HG03521 (cell line): Measurements from ENCODE around the gene B4GALT6.

Experiments
- ATAC-seq: cut with Tn5 transposase; IDR thresholded peaks from one replicate; pipeline ENCODE4 v1.9.1; 2021; ENCODE audit warnings: mild to moderate bottlenecking, moderate library complexity; ENCODE audit not compliant: unreplicated experiment

Gene B4GALT6

DNA sequence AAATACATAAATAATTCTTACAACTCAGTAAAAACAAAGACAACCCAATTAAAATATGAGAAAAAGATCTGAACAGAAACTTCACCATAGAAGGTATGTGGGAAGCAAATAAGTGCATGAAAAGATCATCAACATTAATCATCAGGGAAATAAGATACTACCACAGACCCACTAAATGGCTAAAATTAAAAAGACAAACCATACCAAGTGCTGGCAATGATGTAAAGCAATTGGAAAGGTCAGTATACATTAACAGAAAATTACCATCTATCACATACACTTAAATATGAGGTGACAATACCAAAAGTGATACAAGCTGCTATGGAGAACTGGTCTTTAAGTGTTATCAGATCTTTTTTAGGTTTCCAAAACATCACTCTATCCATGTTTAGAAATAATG, 48.0 kb downstream of the B4GALT6 start:
- no peak for ATAC-seq

DNA sequence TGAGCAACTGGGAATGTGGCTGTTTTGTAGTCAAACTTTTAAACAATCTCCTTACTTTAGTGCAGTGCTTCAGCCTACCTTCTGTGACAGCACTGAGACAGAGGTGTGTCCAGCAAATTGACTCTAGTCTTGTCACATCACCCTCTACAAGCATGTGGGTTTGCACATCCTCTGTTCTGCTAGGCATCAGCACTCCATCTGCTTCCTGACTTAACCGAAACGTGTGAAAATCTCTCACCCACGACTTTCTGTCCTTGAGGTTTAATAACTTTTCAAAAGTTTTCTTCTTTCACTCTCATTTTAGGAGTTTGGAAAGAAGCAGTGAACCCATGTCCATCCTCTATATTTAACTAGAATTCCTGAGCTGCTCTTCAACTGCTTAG, 50.1 kb downstream of the B4GALT6 start:
- ATAC-seq, result peak; percentile 94

DNA sequence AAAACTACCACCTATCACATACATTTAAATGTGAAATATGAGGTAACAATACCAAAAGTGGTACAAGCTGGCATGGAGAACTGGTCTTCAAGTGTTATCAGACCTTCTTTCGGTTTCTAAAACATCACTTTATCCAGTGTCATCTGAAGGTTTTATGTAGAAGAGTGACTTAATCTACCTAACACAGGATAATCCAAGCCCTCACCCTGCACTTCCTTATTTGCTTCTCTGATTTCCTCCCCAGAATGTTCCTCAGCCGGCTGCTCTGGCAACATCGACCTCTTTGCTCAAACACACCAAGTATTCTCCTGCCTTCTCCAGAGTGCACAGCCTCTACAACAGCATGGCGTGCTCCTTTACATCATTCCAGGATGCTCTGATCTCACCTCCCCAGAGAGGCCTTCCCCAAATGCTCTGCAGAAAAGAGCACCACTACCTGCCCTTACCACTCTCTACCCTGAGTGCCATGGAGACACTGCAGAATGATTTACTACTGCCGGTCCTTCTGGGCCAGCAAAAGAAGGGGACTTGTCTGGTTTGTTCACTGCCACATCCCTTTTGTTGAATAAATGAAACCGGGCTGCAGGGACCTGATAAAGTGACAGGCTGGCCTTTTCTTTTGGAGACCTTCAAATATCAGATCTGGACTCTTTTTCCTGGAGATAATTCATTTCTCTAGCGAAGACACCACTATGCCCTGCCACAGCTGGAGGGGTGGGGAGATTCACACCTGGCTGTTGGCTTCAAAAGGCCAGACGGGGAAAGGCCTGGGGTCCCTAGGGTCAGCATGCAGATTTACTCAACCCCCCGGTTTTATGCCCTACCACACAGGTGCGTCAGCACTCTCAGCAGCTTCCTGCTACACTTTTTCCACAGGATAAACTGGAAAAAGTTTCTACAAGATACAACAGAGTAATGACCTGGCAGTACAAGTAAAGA, 50.7 kb downstream of the B4GALT6 start:
- ATAC-seq, result no peak

DNA sequence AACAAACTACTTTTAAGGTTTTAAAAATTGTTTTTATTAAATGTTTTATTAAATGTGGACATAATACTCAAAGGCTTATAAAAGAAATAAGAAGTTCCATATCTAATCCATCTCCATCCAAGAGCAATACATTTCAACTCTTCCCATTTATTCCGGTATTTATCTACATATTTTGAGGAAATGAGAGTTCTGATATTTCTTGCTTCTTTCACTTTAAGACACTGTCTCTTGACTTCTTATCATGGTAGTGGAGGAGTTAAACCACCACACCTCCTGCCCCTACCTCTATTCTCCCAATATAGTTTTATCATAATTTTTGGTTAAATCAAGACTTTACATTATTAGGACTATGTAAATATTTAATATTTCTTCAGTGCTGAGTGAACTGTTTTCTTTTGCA, 52.0 kb downstream of the B4GALT6 start:
- ATAC-seq, result no peak

DNA sequence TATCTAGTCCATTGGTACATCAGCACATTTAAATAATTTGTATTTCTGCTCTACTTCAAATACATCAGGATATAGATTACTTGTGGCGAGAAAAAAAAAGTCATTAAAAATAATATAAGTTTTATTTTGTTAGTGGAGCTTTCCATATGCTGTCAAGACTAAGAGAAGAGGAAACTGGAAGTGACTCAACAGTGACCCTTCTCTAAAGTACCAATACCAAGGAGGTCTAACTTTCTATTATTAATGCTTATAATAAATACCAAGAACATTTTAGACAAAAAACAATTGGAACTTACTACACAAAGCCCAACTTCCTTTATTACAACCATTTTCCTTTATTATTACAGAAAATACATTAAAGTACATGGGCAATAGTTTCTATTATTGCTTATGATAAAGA, 52.9 kb downstream of the B4GALT6 start:
- ATAC-seq, result no peak

DNA sequence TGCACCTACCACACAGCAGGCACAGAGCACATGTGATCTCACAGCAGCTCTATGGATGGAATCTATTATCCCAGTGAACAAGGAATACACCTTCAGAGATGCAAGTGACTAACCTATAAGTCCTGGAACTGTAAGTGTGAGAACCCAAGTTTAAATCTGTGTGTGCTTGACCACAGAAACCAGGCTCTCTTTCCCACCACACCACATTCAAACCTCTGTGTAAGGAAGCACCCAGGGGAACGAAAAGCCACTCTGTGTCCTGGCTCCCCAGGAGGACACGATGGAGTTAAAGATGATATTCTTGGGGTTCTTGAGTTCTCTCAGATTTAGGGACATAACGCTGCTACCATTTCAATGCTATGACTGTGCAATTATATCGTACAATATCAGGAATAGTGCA, 53.8 kb downstream of the B4GALT6 start:
- ATAC-seq, result no peak

DNA sequence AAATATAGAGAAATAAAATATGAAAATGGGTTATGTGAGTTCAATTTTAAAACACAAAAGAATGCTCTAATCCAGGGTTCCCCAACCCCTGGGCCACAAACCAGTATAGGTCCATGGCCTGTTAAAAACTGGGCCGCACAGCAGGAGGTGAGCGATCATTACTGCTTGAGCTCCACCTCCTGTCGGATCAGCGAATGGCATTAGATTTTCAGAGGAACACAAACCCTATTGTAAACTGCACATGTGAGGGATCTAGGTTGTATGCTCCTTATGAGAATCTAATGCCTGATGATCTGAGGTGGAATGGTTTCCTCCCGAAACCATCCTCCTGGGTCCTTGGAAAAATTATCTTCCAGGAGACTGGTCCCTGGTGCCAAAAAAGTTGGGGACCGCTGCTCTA, 58.0 kb downstream of the B4GALT6 start:
- no peak for ATAC-seq

DNA sequence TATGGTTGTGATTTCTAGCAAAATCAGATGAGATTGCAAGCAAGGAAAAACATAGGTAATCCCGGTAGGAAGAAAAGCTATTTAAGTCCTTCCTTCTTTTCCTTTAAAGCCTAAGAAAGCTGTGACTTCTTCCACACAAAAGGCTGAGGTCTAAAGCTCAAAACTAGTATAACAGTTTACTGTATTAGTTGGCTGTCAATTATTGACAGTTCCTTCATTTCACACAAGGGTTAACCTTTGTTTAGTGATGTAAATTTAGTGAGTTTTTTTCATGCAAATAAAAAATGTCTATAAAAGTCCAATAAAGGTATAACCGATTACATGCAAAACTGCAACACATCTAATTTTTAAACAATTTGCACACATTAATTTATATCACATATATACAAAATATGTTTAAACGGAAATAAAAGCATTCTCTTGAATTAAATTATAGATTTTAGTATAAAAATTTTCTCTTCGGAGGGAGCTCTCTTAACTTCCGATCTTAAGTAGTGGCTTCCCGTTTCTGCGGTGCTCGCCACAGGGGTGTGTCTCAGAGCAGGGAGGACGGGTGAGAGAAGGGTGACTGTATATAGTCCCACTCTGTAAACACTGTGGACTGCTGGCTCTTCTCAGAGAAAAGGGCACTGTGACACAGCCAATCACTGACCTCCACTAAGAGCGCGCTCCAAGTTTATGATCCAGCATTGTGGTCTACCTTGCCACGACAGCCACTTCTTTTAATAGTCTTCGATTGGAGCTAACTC, 59.3 kb downstream of the B4GALT6 start:
- no peak for ATAC-seq

DNA sequence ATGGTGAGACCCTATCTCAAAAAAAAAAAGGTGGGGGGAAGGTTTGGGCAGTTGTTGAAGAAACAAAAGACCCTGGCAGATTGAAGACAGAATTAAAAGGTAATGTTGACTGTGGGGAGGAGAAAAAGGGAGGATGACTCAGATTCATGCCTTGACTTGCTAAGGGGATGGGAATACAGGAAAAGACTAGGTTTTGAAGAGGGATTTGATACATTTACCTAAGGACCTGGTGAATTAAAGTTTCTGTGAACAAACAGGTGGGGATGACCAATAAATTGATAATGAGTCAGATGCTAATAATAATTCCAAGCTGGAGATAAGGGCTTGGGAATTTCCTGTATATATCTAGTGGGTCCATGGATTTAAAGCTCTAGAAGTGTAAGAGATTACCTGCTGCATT, 65.1 kb downstream of the B4GALT6 start:
- ATAC-seq, result no peak

DNA sequence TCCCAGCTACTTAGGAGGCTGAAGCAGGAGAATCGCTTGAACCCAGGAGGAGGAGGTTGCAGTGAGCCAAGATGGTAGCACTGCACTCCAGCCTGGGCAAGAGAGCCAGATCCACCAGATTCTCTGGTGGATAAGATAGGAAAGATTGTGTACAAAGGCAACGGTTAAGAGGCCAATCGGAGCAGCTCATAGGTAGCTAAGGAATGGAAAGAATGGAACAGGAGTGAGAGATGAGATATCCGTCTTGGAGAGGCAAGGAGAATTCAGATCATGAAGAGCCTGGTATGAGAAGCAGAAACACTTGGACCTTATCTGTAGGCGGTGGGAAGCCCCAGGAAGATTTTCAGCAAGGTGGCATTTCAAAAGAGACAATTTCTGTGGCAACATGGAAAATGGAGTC, 65.6 kb downstream of the B4GALT6 start:
- no peak for ATAC-seq

DNA sequence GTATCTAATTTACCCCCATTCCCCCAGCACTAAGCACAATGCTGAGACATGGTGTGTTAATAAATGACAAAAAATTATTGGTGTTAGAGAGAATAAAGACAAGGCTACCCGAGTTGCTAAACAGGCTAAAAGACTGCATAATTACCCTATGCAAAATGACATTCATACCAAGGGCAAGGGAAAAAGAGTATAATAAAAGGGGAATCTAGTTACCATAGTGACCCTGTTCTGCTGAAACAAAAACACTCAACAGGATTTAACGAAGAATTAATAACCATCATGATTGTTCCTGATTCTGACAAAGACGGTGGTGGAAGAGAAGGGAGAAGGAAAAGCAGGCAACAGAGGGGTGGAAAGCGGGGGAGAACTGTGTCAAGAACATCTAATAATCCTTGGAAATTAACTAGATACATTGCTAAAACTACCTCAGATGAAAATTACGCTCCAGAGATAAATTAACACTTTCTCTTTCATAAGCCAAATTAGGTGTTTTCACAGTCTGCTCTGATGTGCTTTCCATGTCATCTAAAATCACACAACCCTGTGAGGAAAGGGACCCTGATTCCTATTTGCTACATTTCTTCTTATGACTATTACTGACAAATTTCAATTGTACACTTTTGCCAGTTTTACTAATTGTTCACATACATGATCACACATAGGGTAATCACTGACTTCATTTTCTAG, 67.2 kb downstream of the B4GALT6 start:
- no peak for ATAC-seq

DNA sequence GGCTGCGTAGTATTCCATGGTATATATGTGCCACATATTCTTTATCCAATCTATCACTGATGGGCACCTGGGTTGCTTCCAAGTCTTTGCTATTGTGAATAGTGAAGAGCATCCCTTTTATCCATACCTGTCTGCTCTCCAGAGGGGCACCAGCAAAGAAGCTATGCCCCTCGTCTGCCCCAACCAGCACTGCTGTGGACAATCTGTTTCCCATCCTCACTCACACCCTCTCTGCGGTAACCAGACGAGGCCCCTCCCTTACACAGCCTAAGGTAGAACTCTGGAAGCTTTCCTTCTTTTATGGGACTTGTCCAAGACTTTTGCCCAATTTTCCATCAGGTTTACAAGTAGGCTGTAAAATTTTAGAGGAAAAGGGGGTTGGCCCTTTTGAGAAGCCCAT, 67.8 kb downstream of the B4GALT6 start:
- ATAC-seq, result no peak

DNA sequence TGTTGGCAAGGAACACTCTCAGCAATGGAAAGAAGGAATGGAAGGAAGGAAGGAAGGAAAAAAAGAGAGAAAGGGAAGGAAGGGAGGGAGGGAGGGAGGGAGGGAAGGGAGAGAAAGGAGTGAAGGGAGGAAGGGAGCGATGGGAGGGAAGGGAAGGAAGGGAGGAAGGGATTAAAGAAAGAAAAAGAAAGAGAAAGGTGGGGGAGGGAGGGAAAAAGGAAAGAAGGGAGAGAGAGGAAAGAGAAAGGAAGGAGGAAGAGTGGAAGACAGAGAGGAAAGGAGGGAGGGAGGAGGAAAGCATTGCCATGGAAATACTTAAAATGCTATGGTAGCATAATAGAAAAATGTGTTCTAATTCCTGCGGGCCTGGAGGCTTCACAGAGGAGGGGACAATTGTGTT, 70.3 kb downstream of the B4GALT6 start:
- ATAC-seq, result no peak

DNA sequence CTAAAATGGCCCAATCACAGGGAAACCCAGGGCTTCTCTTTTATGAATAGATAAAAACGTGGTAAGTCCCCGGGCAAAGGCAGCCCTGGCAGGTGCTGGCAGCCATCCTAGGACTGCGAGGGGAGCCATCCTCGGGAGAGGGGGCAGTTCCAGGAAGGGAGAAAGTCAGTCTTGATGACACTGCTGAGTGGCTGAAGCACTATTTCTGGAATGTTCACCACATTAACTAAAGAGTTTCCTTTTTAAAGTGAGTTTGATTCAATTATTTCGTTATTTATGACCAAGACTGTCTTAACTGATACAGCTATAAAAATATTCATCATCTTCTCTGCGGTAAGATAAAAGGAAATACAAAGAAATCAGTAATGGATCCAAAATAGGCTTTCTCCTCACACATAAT, 72.3 kb downstream of the B4GALT6 start:
- ATAC-seq, result no peak

DNA sequence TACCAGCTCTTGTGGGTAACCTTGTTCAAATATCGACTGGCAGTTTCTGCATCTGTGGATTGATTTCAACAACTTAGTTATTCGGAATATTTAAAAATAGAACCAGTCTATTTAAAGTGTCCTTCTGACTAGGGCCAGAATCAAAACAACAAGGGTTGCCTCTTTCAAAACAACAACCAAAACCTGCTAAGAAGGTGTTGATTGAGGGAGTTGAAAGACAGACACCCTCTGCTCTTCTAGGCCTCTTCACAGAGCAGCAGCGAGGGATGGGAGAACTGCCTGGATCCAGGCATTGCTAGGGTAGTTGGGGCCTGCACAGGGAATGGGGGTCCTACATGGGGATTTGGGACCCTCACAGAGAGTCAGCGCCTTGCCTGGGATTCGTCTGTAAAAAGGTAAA, 72.9 kb downstream of the B4GALT6 start:
- no peak for ATAC-seq

DNA sequence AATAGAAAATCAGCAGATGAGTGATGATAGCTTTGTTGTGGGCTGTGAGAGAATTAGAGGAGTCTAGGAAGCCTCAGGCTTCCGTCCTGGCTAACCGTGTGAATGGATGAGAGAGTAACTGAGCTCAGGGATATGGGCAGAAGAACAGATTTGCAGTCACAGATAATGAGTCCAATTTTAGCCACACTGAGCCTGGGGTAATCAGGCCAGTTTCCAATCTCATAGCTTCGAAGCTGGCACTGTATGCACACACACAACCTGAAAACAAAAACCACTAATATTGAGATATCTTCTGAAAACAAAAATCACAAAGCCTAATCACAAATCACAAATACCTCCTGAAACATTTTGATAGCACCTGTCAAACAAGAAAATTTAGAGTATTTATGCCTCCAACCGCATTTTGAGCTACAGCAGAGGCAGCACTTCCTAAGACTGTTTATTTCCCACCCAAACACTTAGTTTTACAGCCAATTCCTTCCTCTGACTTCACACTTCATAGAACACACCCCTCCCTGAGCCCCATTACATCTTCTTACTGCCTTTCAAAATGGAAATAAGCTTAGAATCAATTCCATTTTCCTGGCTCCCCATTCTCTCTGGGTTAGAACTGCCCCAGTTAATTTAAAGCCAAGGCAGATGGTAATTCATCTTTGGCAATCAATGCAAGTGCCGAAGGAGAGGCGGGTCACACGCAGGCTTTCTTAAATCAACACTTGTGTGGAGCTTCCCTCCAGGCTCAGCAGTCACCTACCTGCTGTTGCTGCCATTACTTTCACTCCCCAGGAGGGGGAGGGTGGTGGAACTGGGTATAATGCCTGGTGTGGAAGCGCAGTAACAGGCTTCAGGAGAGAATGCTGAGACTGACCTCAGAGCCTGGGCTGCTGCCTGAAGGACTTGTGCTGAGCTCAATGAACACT, 73.8 kb downstream of the B4GALT6 start:
- no peak for ATAC-seq

DNA sequence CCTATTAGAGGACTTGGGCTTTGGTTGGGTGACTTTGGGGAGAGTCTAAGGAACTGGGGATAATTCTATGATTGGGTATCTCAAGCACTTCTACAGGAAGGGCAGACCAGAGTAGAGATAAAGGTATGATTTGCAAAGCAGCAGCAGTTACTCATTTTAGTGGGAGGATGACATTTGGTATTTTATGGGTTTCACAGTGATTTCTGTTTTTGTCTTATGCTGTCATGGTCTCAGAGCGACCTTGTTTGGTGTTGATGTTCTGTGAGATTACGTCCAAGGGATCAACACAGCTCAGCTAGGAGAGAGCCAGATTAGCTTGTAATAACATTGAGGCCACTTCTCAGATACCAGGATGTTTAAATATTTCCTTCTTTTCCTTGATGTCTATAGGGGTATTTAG, 74.5 kb downstream of the B4GALT6 start:
- no peak for ATAC-seq

DNA sequence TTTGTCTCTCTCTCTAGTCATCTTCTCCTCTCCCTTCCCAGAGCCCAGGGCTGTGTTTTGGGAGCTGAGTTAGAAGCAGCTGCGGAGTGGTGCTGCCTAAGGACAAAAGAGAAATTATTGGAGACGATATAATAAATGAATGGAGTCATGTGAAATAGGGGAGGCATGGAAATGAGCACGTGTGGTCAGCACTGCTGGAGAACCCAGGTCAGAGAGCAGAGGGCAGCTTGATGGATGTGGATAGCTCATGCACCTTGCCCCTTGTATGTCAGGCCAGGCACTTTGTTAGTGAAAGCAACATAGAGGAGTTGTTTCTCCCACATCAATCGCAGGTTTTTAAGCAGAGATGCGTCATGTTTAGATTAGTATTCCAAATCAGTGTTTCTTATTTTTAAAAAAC, 77.0 kb downstream of the B4GALT6 start:
- ATAC-seq, result no peak

DNA sequence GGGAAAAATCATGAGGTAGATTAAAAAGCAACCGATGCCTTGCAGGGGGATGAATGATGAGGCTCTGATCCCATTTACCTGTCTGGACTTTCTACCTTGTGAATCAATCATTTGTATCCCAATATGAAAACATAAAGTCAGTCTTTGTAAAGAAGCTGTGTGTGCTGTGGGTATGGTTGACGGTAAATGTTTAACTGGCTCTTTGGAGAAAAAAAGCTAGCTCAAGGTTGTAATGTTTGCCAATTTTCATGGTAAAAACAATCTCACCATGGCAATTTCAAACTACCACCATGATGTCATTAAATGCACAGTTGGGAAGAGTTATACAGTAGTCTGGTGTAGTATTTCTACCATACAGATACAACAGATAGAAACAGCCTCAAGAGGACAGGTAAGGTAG, 78.1 kb downstream of the B4GALT6 start:
- no peak for ATAC-seq

DNA sequence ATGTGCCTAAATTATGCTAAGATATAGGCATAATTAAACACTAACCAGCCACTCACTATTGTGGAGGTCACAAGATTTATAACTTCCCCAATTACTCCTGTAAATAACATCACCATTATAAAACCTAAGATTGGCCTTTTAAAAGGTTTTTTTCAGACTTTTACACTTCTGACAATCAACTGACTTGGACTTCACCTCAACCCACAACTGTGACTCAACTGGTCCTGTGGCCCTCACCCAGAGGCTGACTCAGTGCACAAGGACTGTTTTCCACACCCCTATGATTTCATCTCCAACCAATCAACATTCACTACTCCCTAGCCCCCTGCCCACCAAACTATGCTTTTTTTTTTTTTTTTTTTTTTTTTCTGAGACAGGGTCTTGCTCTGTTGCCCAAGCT, 81.1 kb downstream of the B4GALT6 start:
- ATAC-seq, result no peak
